ENCODE measurements around the gene CCT7.
"Not testable (repeated sequence)": the region's sequence is repeated elsewhere in the genome, so short reads cannot be mapped to it uniquely, and the experiment has no call there.

Gene CCT7

GRCh38 chr2:73262108-73262651, 28.1 kb downstream of the CCT7 start:
- Histone ChIP-seq H3K27ac (ENCODE audit: extremely low read depth, low read depth, low read length) (no peak overlapping the region), H3K9me3 (ENCODE audit: control insufficient read depth, insufficient read depth, low read depth, low read length) (no peaks in the 10 kb centered on the region), H3K4me1 (ENCODE audit: control insufficient read depth, insufficient read depth, low read length) (no peaks in the 10 kb centered on the region), H3K4me3 (ENCODE audit: low read depth, low read length) (no peak overlapping the region), H3K36me3 (ENCODE audit: control insufficient read depth in 2 of 2, insufficient read depth in 1 of 2, low read length in 2 of 2) (peaks cover 0 to 44% of the 10 kb centered on the region in 2 experiments; a peak in 2 of 3 replicates)
- TF ChIP-seq ZBTB1 (tag by site-specific recombination; IDR thresholded peaks at IDR 0.05) (no peak), ZNF571 (tag by site-specific recombination; IDR thresholded peaks at IDR 0.05) (no peak), RBAK (tag by site-specific recombination; IDR thresholded peaks at IDR 0.05) (no peak), ZBTB20 (tag by site-specific recombination; IDR thresholded peaks at IDR 0.05) (no peak), ZNF548 (tag by site-specific recombination; IDR thresholded peaks at IDR 0.05) (no peak), ZNF175 (tag by site-specific recombination; IDR thresholded peaks at IDR 0.05) (no peak), ZNF132 (tag by site-specific recombination; IDR thresholded peaks at IDR 0.05; ENCODE audit: borderline replicate concordance) (no peak), ZNF521 (tag by site-specific recombination; IDR thresholded peaks at IDR 0.05) (no peak), ZNF704 (tag by site-specific recombination; IDR thresholded peaks at IDR 0.05) (no peak), SETDB1 (IDR thresholded peaks at IDR 0.05; ENCODE audit: insufficient read length, low read length) (no peak), ZNF266 (tag by site-specific recombination; IDR thresholded peaks at IDR 0.05; ENCODE audit: low read depth) (no peak), ZNF692 (tag by site-specific recombination; IDR thresholded peaks at IDR 0.05) (no peak), ZBTB7A (tag by site-specific recombination; IDR thresholded peaks at IDR 0.05; ENCODE audit: low read depth) (no peak), ZNF513 (tag by site-specific recombination; IDR thresholded peaks at IDR 0.05) (no peak)
- ChIA-PET POLR2A (interaction anchor here (0.7 kb wide), 1 partner anchor 888 kb away, joined by 3 read pairs; no protein-coding TSS in a partner anchor), CTCF (interaction anchor here (0.7 to 1.8 kb wide), 2 partner anchors 27 to 203 kb away, joined by 3 to 4 read pairs; no protein-coding TSS in a partner anchor)

GRCh38 chr2:73262691-73263429, 28.8 kb downstream of the CCT7 start:
- H3K4me1 ChIP-seq (ENCODE audit: control insufficient read depth, insufficient read depth, low read length); H3K9me3 ChIP-seq (ENCODE audit: control insufficient read depth, insufficient read depth, low read depth, low read length); H3K27ac ChIP-seq (ENCODE audit: extremely low read depth, low read depth, low read length); H3K4me3 ChIP-seq (ENCODE audit: low read depth, low read length): not testable (repeated sequence)
- peaks cover 0 to 48% of the 10 kb centered on the region in 2 experiments; a peak in 2 of 3 replicates for H3K36me3 ChIP-seq (ENCODE audit: control insufficient read depth in 2 of 2, insufficient read depth in 1 of 2, low read length in 2 of 2)
- POLR2A ChIA-PET, result interaction anchor here (0.7 to 0.8 kb wide), 2 partner anchors 9 to 888 kb away, joined by 3 read pairs; no protein-coding TSS in a partner anchor
- CTCF ChIA-PET, result interaction anchor here (1.8 kb wide), 1 partner anchor 26 kb away, joined by 4 read pairs; no protein-coding TSS in a partner anchor

- ChIA-PET CTCF (no interaction called here), POLR2A (interaction anchor here (0.8 kb wide), 1 partner anchor 8 kb away, joined by 3 read pairs; no protein-coding TSS in a partner anchor)
- Histone ChIP-seq H3K36me3 (ENCODE audit: control insufficient read depth in 2 of 2, insufficient read depth in 1 of 2, low read length in 2 of 2) (peaks cover 0 to 48% of the 10 kb centered on the region in 2 experiments; a peak in 2 of 3 replicates), H3K4me1 (ENCODE audit: control insufficient read depth, insufficient read depth, low read length) (peaks cover 2% of the 10 kb centered on the region; the same call in 1 of the 2 replicates), H3K9me3 (ENCODE audit: control insufficient read depth, insufficient read depth, low read depth, low read length) (no peaks in the 10 kb centered on the region), H3K4me3 (ENCODE audit: low read depth, low read length) (no peak overlapping the region), H3K27ac (ENCODE audit: extremely low read depth, low read depth, low read length) (no peak overlapping the region)
- TF ChIP-seq PRDM10 (tag by site-specific recombination; IDR thresholded peaks at IDR 0.05), result no peak
- TF ChIP-seq ZNF529 (tag by site-specific recombination; IDR thresholded peaks at IDR 0.05; ENCODE audit: insufficient replicate concordance), result no peak
- TF ChIP-seq ZNF785 (tag by site-specific recombination; IDR thresholded peaks at IDR 0.05), result no peak
- TF ChIP-seq ZNF148 (tag by site-specific recombination; IDR thresholded peaks at IDR 0.05; ENCODE audit: borderline replicate concordance), result no peak
Measured at GRCh38 chr2:73263540-73264331, 29.6 kb downstream of the CCT7 start.

Data from HEK293 (cell line).